C4-2B (cell line): ENCODE results near the gene SPDYE3.

Source experiments
- CTCF ChIP-seq: fragments of 450-650 bp; conservative IDR thresholded peaks from 2 replicates; pipeline ENCODE4 v1.5.1; 2017; ENCODE audit warnings: mild to moderate bottlenecking
- ZFX ChIP-seq: fragments of 450-650 bp; IDR thresholded peaks from 2 replicates; pipeline ENCODE4 v1.6.1; 2017

- TF ChIP-seq CTCF, result no peak
- no peak for TF ChIP-seq ZFX
Observed at GRCh38 chr7:100356416-100357068, 49.0 kb downstream of the SPDYE3 start.
